HG03097 (cell line): ENCODE measurements around the gene SHROOM3.
"Not testable (repeated sequence)": the region's sequence is repeated elsewhere in the genome, so short reads cannot be mapped to it uniquely, and the experiment has no call there.

Experiments used
- ATAC-seq: cut with Tn5 transposase; IDR thresholded peaks from one replicate; pipeline ENCODE4 v1.9.1; 2021; ENCODE audit not compliant: unreplicated experiment, low FRiP score

Gene SHROOM3

DNA sequence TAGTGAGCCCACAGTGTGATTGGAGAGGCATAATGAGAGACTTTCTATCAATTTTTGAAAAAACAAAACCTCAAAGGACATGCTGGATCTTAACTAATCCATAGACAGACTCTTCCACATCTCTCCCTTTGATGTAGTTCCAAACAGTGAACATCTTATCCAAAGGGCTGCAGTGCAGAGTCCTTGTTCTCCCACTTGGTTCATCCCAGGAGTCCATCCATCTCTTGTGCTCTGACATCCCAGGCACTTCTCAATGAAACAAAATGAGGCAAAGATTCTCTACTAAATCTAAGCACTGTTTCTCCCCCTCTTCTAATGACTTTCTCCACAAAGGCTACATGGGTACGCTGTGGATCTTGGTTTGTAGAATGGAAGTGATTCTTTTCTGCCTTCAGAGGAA is 8.3 kb downstream of the SHROOM3 start:
- no peak for ATAC-seq

DNA sequence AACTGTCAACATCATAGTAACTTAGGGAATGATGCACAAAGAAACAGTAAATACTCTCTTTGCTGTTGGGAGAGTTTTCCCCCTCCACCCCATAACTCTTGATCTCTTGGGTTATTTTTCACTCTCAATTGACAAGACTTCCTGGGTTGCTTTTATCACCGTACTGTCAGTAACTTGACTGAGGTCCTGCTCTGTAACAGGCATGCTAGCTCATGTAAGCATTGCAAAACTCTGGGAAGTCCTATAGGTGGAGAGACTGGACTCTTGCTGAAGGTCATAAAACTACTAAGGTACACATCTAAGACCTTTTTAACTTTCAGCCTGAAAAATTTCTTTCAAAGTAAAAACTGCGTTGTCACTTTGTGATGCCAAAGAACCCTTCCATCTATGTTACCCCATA is 10.9 kb downstream of the SHROOM3 start:
- no peak for ATAC-seq

DNA sequence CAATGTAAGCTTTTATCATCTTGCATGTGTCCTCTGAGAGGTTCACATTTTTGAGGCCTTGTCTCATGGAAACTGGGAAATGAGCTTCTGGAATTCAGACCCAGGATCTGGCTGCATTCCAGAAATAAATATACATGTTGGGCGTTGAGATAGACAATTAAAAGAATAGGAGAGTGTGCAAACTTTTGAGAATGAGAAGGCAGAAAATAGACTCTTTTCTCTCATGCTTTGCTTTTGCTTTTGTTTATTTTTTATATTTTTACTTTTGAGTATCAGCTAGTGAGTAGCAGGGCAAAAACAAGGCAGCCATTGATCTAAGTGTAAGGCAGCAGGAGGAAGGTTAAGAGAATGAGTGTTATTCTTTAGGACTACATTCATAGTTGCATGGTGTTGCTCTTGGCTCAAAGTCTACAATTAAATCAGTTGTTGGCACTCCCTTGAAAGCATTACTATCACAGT is 12.4 kb downstream of the SHROOM3 start:
- no peak for ATAC-seq

DNA sequence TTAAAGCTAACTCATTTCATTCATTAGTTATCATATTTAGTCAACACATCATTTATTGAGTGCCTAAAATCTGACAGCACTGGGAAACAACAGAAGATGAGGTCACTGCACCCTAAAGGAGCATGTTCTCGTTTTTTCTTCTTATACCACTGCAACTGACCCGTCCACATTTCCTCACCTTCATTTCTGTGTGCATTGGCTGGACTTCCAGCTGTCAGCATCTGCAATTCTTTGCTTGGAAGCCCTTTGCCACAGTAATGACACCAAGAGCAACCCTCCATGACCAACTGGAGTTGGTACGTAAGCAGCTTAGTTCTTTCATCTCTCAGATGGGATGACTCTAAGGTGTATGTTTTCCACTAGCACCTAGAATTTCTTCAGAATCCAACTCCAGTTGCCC is 13.2 kb downstream of the SHROOM3 start:
- ATAC-seq: no peak

DNA sequence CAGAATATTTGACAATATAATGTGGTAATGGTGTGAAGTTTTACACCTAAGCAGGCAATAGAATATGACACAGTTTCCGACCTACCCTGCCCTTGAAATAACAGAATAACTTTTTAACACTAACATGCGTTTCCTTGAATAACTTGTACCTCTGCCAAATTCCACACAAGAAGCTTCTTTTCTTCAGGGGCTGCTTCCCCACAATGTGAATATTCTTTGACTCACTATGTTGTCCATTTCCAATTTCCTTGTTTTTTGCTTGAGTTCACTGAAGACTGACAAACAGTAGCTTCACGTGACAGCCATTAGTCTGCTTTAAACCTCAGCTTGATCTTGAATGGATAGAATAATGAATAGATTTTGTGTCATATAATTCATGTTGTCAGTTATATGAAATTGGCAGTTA is 14.3 kb downstream of the SHROOM3 start:
- ATAC-seq: no peak

DNA sequence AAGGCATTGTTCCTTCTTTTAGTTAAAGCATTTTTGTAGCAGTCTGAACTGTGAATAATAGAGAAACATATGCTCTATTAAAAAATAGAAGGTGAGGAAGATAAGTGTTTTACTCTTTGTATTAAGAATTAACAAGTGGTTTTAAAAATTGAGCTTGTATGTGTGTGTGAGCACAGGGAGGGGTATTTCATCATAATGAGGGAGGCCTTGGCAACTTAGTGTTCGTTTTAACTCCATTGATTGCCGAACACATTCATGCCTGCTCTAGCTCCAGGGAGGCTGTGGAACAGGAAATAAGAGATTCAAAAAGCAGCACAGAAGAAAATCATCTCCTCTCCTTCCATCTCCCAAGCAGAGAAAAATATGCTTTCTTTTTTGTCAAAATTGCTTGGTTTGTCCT is 14.8 kb downstream of the SHROOM3 start:
- ATAC-seq: no peak

DNA sequence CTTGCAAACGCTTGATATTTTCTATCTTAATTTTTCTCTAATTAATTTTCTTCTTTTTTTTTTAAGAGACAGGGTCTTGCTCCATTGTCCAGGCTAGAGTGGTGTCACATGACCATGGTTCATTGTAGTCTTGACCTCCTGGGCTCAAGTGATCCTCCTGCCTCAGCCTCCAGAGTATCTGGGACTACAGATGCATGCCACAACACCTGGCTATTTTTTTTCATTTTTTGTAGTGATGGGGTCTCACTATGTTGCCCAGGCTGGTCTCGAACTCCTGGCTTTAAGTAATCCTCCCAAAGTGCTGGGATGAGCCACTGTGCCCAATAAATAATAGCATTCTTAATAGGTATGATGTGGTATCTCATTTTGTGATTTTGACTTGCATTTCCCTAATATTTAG is 18.2 kb downstream of the SHROOM3 start:
- no peak for ATAC-seq

DNA sequence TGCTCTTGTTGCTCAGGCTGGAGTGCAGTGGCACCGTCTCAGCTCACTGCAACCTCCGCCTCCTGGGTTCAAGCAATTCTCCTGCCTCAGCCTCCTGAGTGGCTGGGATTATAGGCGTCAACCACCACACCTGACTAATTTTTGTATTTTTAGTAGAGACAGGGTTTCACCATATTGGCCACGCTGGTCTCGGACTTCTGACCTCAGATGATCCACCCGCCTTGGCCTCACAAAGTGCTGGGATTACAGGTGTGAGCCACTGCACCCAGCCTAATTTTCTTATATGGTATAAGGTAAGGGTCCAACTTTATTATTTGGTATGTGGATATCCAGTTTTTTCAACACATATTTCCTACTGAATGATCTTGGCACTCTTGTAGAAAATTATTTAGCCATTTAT is 19.0 kb downstream of the SHROOM3 start:
- ATAC-seq: not testable (repeated sequence)

DNA sequence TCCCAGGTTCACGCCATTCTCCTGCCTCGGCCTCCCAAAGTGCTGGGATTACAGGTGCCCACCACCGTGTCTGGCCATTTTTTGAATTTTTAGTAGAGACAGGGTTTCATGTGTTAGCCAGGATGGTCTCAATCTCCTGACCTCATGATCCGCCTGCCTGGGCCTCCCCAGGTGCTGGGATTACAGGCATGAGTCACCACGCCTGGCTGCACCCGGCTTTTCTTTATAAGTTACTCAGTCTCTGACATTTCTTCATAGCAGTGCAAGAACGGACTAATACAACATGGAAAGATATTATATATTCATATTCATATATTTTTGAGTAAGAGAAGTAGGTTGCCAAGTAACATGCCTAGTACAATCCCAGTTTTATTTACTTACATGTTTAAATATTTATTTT is 22.9 kb downstream of the SHROOM3 start:
- no peak for ATAC-seq

DNA sequence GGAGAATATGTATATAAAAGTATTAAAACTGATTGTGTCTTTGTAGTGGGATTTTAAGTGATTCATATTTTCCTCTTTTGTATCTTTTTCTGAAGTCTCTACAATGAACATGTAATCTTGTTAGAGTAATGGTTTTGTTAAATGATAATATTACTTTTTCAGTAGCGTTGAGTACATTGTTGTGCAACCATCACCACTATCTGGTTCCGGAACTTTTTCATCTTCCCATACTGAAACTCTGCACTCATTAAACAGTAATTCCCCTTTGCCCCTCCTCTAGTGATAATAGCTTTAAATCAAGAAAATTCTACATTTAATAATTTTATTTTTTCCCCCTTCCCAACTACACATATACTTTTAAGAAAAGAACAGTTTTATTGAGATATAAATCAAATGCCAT is 23.3 kb downstream of the SHROOM3 start:
- no peak for ATAC-seq

DNA sequence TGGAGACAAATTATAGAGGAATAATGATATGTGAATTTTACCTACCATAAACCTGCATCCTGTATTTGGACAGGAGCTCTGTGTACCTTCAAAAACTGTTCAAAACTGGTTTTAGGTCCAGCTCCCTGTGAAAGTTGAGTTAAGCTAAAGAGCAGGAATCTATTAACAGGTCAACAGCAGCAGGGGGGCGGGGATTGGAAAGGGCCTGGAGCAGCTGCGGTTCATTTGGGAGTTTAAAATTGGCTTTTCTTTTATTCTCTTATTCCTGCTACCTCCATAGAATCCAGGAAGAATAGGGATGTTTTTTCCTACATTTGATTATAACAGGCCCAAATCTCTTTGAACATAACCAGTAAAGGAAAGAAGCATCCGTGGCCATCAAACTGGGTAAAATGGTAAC is 23.8 kb downstream of the SHROOM3 start:
- no peak for ATAC-seq

DNA sequence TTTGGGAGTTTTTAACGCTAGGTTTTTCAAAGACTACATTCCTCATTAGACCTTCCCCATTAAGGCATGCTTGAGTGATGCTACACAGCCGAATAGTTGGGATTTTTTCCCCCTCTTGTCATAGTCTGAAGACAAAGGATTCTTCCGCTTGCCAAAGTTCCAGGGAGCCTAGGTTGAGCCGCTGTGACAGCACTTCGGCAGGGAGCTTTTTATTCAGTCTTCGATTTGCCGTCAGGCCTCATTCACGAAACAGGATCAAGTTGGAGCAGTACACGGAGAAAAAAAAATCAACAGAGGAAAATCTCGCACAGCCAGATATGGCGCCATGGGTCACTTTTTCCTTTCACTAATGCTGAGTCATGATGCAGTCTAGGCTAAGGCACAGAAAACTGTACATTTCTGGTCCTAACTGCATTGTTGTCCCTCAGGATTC is 24.3 kb downstream of the SHROOM3 start:
- no peak for ATAC-seq

DNA sequence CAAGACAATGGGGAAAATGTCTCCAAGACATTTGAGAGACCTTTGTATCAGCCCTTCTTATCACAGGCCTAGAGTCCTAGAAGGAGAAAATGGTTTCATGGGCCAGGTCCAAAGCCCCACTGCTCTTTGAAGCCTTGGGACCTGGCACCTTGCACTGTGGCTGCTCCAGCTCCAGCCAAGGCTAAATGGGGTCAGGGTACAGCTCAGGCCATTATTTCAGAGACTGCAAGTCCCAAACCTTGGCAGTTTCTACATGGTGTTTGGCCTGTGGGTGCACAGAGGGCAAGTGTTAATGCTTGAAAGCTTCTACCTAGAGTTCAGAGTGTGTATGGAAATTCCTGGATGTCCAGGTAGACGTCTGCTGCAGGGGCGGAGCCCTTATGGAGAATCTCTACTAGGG is 28.5 kb downstream of the SHROOM3 start:
- no peak for ATAC-seq

DNA sequence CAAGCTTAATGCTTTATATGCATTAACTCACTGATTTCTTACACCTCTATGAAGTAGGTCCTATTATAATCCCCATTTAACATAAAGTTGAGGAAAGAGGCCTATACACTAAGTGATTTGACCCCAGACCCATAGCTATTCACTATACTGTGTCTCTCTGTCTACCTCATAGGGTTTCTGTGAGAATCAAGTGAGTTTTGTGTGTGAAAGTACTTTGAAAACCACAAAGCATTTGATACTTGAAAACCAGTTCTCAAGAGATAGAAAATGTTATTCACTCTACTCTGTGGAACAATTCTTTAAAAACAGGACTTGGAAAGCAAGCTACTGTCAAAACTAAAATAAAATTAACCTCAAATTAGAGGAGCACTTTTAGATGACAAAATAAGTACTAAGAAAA is 35.0 kb downstream of the SHROOM3 start:
- no peak for ATAC-seq

DNA sequence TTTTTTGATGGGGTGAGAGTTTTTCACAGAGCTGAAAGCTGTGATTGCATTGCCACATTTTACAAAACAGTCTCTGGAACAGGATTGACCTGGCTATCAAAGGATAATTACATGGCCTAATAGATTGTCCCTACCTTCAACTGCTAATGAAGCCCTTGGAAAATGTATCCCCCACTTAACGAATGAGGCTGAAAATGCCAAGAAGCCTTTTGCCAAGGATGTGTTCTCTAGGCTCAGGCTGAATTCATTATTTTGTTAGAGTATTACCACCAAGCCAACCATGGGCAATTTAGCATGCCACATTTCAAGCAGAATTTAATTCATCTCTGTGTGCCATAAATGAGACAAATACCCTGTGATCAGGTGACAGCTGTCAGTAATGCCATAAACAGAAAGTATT is 35.5 kb downstream of the SHROOM3 start:
- ATAC-seq: no peak

DNA sequence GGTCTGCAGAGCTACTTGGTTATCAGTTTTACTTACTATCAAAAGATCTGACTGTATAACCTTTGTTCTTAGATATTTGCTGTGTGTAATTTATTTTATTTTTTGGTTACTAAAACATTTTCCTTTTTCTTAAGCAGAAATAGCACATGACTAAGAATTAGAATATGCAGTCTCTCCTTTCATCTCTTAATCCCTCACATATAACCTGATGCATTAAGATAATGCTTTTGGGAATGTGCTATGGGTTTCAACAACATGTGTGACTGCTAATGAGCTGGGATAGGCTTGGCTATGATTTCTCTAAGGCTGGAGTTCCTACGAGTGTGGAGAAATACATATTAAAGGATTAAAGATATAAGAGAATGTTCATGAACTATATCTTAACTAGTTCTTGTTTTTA is 41.5 kb downstream of the SHROOM3 start:
- ATAC-seq: no peak

DNA sequence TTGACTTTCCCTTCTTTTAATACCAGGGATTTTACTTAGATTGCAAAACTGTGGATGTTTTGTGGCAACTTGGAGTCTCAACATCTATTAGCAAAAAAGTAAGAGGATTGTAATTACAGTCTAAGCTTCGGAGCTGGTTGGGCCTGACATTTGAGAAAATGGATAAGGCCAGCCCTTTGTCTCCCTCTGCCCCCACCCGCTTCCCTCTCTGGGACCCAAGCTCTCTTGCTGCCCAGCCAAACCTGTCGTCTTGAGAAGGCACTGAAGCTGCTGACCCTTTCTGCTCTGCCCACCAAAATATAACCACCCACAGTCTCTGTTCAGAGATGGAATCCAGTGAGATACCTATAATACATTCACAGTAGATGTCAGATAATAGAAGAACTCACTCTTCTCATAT is 49.6 kb downstream of the SHROOM3 start:
- ATAC-seq: no peak

DNA sequence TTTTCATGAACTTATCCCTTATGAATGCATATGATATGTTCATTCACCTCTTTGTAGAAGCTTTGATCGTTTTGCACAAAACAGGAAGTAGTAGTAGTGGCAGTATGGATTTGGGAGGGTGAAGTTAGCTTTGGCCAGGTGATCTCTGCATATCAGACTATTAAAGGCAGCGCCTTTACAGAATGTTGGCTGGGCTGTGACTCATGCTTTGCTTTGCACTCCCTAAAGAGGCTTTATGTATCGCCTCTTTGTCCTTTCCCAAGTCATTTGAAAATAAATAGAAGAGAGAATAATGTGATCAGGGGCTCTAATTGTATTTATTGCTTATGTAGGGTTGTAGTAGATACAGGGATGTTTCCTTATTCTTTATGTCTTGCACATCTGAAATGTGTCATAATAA is 50.4 kb downstream of the SHROOM3 start:
- no peak for ATAC-seq

DNA sequence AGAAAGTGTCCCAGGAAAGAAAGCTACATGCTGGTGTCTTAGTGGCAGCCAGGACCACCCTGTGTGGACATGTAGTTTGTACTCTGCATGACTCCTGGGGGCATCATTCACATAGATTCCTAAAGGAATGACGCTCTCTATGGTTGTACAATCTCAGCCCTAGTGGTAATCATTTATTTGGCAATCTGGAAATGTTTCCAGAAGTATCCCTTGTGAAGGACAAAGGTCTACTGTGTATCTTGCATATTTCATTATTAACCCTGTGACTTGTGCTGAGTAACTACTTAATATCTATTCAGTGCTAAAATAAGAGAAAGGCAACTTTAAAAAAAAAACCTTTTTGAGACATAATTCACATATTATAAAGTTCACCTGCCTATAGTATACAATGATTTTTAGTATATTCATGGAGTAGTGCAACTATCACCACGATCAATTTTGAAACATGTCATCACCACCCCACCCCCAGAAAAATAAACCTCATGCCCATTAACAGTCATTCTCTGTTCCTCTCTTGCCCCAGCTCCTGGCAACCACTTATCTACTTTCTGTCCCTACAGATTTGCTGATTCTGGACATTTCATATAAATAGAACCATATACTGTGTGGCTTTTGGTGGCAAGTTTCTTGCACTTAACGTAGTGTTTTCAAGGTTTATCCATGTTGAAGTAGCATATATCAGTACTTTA is 51.7 kb downstream of the SHROOM3 start:
- no peak for ATAC-seq

DNA sequence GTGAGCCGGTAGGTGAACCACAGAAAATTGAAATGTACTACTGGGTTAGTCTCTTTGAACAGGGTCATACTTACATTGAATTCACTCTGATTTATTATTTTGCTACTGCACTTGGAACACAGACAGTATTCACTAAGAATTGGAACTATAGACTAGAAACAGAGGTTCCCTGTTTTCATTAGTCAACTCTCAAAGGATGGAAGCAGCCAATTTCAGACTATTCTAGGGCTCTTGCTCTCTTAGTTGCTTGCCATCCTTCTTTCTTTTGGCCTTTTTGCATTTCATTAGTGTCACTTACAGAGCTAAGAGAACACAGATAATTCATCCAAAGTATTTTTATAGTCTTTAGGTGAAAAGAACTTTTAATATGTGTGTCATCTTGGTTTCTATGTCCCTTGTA is 52.6 kb downstream of the SHROOM3 start:
- ATAC-seq: no peak

DNA sequence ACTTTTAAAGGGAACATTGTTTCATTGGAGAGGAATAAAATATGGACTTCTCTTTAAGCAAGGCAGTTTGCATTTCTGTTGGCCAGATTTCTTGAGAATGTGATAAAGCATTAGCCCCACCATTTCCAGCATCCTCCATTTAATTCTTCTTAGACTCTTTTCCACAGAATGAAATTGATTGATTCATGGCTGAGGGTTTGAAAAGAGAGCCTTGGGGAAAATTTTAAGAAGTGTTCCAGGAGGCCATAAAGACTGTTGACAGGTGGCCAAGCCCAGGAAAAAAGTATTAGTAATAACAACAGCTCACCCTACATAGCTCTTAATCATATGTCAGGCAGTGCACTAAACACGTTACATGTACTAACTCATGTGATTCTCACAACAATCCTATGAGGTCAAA is 53.4 kb downstream of the SHROOM3 start:
- no peak for ATAC-seq

DNA sequence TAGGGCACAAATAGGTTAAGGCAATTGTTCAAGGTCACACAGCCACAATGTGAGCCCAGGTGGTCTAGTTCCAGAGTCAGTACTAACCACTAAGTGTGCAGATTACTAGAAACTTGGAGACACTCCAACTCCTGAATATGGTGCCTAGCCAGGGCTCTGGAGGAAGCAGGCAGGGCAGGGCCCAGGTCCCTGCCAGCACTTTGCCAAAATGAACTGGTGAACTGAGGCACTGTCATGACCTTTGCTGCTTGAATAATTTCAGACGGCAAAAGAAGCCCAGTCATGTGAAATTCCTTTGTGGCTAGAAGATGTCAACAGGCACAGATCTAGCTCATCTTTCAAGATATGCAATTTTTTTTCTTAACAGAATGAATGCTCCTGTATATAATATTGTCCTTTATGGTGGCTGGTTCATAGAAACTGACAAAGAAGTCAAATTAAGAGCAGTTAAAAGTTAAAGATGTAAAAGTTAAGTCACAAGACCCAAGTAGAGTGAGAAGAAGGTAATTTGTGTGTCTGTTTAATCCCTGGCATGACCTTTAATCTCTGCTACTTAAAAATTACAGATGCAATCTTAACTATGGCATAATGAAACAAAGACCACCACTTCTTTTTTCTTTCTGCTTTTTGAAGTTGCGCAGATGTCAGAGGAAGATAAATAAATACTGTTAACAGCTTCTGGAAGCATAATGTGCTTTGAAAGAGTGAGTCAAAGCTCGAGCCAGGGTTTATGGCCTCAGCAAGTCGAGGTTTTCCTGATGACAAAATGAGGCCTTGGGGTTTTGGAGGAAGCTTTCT is 54.1 kb downstream of the SHROOM3 start:
- ATAC-seq: no peak
